HCT116 (cell line): ENCODE data around the gene KIAA1328.

Experiments
- CTCF ChIP-seq, 3 experiments: fragments of 200-600 bp in 1 of 3; sonication (generic) in 1 of 3; IDR thresholded peaks in 2 of 3; conservative IDR thresholded peaks in 1 of 3; 2 replicates each; pipeline ENCODE4 v1.5.1; 2012 to 2017; ENCODE audit warnings: low read depth in 2 of 3, low read length in 2 of 3, antibody characterized with exemption in 1 of 3, borderline replicate concordance in 1 of 3, control low read depth in 1 of 3, mild to moderate bottlenecking in 1 of 3, mixed read lengths in 1 of 3, mixed run types in 1 of 3, moderate library complexity in 1 of 3; ENCODE audit not compliant: insufficient read depth in 1 of 3
- EZH2 ChIP-seq: fragments of 200-600 bp; sonication (generic); IDR thresholded peaks from 2 replicates; pipeline ENCODE4 v1.6.1; 2017; ENCODE audit warnings: antibody characterized with exemption, mixed run types

DNA sequence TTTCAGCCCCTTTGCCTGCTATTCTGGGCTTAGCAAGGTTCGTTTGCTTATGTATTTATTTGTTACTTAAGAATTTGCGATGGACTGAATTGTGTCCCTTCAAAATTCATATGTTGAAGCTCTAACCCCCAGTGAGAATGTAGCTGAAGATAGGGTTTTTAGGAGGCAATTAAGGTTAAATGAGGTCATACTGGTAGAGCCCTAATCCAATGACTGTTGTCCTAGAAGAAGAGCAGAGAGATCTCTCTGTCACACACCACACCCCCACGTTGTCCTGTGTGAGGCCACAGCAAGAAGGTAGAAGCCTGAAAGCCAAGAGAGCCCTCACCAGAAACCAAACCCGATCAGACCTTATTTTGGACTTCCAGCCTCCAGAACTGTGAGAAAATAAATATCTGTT is 66.7 kb downstream of the KIAA1328 start:
- TF ChIP-seq EZH2 (no peak), CTCF (IDR thresholded peaks at IDR 0.05 in 2 of 3, conservative IDR thresholded peaks at IDR 0.05 in 1 of 3; ENCODE audit: borderline replicate concordance in 1 of 3, insufficient read depth in 1 of 3, low read depth in 2 of 3, low read length in 2 of 3) (no peak)
